Astrocyte (in vitro differentiated cells and primary cell): Measurements from ENCODE around the gene LSM12. TPM values are rescaled to one million over a fixed set of nuclear protein-coding genes. Genes with fewer than 3 reads are reported as not detected.

Experiments used
- DNase-seq: peaks from one replicate; pipeline ENCODE4 v3.0.0-alpha.2; 2010; ENCODE audit warnings: low read depth
- FAIRE-seq: peaks from 2 replicates; lab custom pipeline; 2011; peaks lifted over from hg19 to GRCh38; lab: Jason Lieb, UNC
- H2AFZ ChIP-seq: 2 replicates; pipeline ENCODE4 v1.6.0; 2012; ENCODE audit warnings: low read depth, low read length, inconsistent platforms
- H3K27ac ChIP-seq: 2 replicates; pipeline ENCODE4 v1.5.1; 2011; ENCODE audit warnings: low read depth, low read length, inconsistent platforms
- H3K27me3 ChIP-seq: 2 replicates; pipeline ENCODE4 v1.6.0; 2011; ENCODE audit warnings: low read length, inconsistent platforms; ENCODE audit not compliant: insufficient read depth
- H3K36me3 ChIP-seq: 2 replicates; pipeline ENCODE4 v1.5.1; 2011; ENCODE audit warnings: low read length, inconsistent platforms; ENCODE audit not compliant: insufficient read depth
- H3K4me1 ChIP-seq: 2 replicates; pipeline ENCODE4 v1.5.1; 2011; ENCODE audit warnings: low read length, inconsistent platforms; ENCODE audit not compliant: insufficient read depth
- H3K4me2 ChIP-seq: 2 replicates; pipeline ENCODE4 v1.6.0; 2012; ENCODE audit warnings: low read length, inconsistent platforms
- H3K4me3 ChIP-seq: 2 replicates; pipeline ENCODE4 v1.5.1; 2011; ENCODE audit warnings: low read depth, mild to moderate bottlenecking, low read length, inconsistent platforms; ENCODE audit not compliant: insufficient read depth
- H3K79me2 ChIP-seq: 2 replicates; pipeline ENCODE4 v1.6.0; 2012; ENCODE audit warnings: mild to moderate bottlenecking, low read length, inconsistent platforms; ENCODE audit not compliant: insufficient read depth
- H3K9ac ChIP-seq: 2 replicates; pipeline ENCODE4 v1.6.0; 2012; ENCODE audit warnings: mild to moderate bottlenecking, low read length, inconsistent platforms
- H3K9me3 ChIP-seq: 2 replicates; pipeline ENCODE4 v1.5.1; 2012; ENCODE audit warnings: low read depth, mild to moderate bottlenecking, low read length, inconsistent platforms; ENCODE audit not compliant: insufficient read depth
- H4K20me1 ChIP-seq: 2 replicates; pipeline ENCODE4 v1.6.0; 2012; ENCODE audit warnings: low read length, inconsistent platforms; ENCODE audit not compliant: insufficient read depth
- H3K27ac Mint-ChIP-seq: one replicate; pipeline ENCODE4 v1.8.0; 2021; ENCODE audit warnings: mild to moderate bottlenecking, mixed read lengths; ENCODE audit not compliant: unreplicated experiment
- H3K27me3 Mint-ChIP-seq: one replicate; pipeline ENCODE4 v1.8.0; 2021; ENCODE audit warnings: low read depth, mixed read lengths; ENCODE audit not compliant: unreplicated experiment
- H3K36me3 Mint-ChIP-seq: one replicate; pipeline ENCODE4 v1.8.0; 2021; ENCODE audit warnings: low read depth, mixed read lengths; ENCODE audit not compliant: unreplicated experiment
- H3K4me1 Mint-ChIP-seq: one replicate; pipeline ENCODE4 v1.8.0; 2021; ENCODE audit warnings: low read depth, mixed read lengths; ENCODE audit not compliant: unreplicated experiment
- H3K4me3 Mint-ChIP-seq: one replicate; pipeline ENCODE4 v1.8.0; 2021; ENCODE audit warnings: mild to moderate bottlenecking, moderate library complexity, mixed read lengths; ENCODE audit not compliant: unreplicated experiment
- H3K9me3 Mint-ChIP-seq: one replicate; pipeline ENCODE4 v1.8.0; 2021; ENCODE audit warnings: mild to moderate bottlenecking, mixed read lengths; ENCODE audit not compliant: unreplicated experiment
- EZH2 ChIP-seq: IDR thresholded peaks from 2 replicates; pipeline ENCODE4 v1.6.1; 2012; ENCODE audit warnings: mild to moderate bottlenecking, low read length, inconsistent platforms; ENCODE audit not compliant: insufficient read depth
- total RNA-seq: library from RNA; stranded (reverse); gene quantifications from 2 replicates; pipeline ENCODE4 v1.2.1, GENCODE V29; 2021
- TF ChIP-seq, protein P1 (sequence below): IDR thresholded peaks from 2 replicates; pipeline ENCODE4 v1.5.1; 2011; ENCODE audit warnings: low read depth, mild to moderate bottlenecking, inconsistent platforms, low read length, moderate library complexity; ENCODE audit not compliant: insufficient read depth

The LSM12 gene
- total RNA-seq, 1 donor from 2014 or later, result 90.5 TPM

DNA sequence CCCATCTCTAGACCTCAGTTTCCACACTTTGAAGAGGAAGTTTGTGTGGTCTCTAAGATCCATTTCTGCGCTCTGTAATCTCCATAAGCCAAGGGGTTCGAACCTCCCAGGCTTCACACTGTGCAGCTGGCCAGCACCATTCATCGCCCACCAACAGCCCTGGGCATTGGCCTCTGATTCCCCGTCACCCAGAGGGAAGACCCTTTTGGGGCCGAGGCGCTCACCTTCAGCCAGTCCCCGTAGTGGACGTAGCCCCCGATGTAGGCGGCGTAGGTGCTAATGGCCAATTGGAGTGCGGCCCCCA, 52.4 kb downstream of the LSM12 start:
- peak overlapping the region; percentile 63 for H3K27ac ChIP-seq
- no peak for TF ChIP-seq EZH2
- TF ChIP-seq, protein P1, sequence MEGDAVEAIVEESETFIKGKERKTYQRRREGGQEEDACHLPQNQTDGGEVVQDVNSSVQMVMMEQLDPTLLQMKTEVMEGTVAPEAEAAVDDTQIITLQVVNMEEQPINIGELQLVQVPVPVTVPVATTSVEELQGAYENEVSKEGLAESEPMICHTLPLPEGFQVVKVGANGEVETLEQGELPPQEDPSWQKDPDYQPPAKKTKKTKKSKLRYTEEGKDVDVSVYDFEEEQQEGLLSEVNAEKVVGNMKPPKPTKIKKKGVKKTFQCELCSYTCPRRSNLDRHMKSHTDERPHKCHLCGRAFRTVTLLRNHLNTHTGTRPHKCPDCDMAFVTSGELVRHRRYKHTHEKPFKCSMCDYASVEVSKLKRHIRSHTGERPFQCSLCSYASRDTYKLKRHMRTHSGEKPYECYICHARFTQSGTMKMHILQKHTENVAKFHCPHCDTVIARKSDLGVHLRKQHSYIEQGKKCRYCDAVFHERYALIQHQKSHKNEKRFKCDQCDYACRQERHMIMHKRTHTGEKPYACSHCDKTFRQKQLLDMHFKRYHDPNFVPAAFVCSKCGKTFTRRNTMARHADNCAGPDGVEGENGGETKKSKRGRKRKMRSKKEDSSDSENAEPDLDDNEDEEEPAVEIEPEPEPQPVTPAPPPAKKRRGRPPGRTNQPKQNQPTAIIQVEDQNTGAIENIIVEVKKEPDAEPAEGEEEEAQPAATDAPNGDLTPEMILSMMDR, result no peak
- Mint-ChIP-seq H3K27me3 (no peaks in the 10 kb centered on the region), H3K4me1 (peaks cover 3% of the 10 kb centered on the region), H3K9me3 (peaks cover 2% of the 10 kb centered on the region), H3K27ac (peak overlapping the region; percentile 96), H3K4me3 (peak overlapping the region; percentile 98), H3K36me3 (peaks cover 14% of the 10 kb centered on the region)
- peak overlapping the region; percentile 92 for H3K4me3 ChIP-seq
- DNase-seq, result no peak
- no peaks in the 10 kb centered on the region for H3K36me3 ChIP-seq
- peaks cover 4% of the 10 kb centered on the region for H4K20me1 ChIP-seq
- H3K9me3 ChIP-seq, result no peaks in the 10 kb centered on the region
- peak overlapping the region; percentile 94 for H3K9ac ChIP-seq
- no peak for FAIRE-seq
- H3K4me2 ChIP-seq, result peak overlapping the region; percentile 96
- H3K79me2 ChIP-seq, result no peaks in the 10 kb centered on the region
- peaks cover 8% of the 10 kb centered on the region for H3K4me1 ChIP-seq
- H2AFZ ChIP-seq, result peak overlapping the region; percentile 87
- H3K27me3 ChIP-seq, result no peaks in the 10 kb centered on the region

DNA sequence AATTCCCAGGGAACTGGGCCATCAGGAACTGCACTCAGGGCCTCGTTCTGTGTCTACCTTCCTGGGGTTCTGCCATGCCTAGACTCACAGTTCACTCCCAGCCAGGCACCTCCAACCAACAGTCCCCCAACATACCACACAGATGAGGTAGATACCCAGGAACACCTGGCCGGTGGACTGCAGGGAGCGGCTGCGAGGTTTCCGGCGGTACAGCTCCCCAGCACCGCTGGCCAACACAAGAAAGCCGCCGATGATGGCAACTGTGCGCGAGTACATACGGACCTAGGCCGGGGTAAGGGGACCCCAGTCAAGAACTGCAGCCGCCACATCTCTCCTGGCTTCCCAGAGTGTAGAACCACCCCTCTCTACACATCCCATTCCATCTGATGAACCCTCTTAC, 53.6 kb downstream of the LSM12 start:
- peaks cover 8% of the 10 kb centered on the region for H3K4me1 Mint-ChIP-seq
- Histone ChIP-seq H3K27ac (no peak overlapping the region), H3K4me2 (no peak overlapping the region), H2AFZ (no peak overlapping the region), H3K79me2 (no peaks in the 10 kb centered on the region), H3K36me3 (no peaks in the 10 kb centered on the region), H3K27me3 (no peaks in the 10 kb centered on the region), H3K4me3 (no peak overlapping the region), H3K9me3 (no peaks in the 10 kb centered on the region), H3K4me1 (peaks cover 12% of the 10 kb centered on the region), H3K9ac (no peak overlapping the region), H4K20me1 (peaks cover 13% of the 10 kb centered on the region)
- H3K27ac Mint-ChIP-seq, result no peak overlapping the region
- H3K9me3 Mint-ChIP-seq, result no peaks in the 10 kb centered on the region
- no peaks in the 10 kb centered on the region for H3K27me3 Mint-ChIP-seq
- peak overlapping the region; percentile 40 for H3K4me3 Mint-ChIP-seq
- DNase-seq, result no peak
- TF ChIP-seq, protein P1, result no peak
- TF ChIP-seq EZH2, result no peak
- FAIRE-seq, result no peak
- peaks cover 6% of the 10 kb centered on the region for H3K36me3 Mint-ChIP-seq

DNA sequence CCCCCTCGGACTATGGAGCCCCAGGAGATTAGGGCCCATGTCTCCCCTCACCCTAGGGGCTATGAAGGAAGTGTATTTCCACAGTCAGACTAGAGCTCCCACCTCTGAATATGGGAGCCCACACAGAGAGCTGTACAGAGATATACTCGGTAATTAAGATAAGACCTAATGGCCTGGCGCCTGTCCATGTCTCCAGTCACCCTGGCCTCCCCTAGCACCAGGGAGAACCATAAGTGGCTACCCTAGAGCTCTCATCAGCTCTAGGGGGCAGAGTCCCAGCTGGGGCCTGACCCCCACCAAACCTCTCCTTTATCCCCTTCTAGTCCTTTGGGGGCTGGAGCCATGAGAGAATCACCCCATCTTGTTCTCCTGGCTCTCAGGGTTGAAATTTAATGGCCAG, 54.1 kb downstream of the LSM12 start:
- Histone ChIP-seq H3K27me3 (no peaks in the 10 kb centered on the region), H3K4me1 (peaks cover 16% of the 10 kb centered on the region), H3K36me3 (no peaks in the 10 kb centered on the region), H2AFZ (no peak overlapping the region), H4K20me1 (peaks cover 13% of the 10 kb centered on the region), H3K4me3 (no peak overlapping the region), H3K27ac (no peak overlapping the region), H3K4me2 (no peak overlapping the region), H3K9ac (no peak overlapping the region), H3K9me3 (no peaks in the 10 kb centered on the region), H3K79me2 (no peaks in the 10 kb centered on the region)
- TF ChIP-seq EZH2, result no peak
- TF ChIP-seq, protein P1, result no peak
- Mint-ChIP-seq H3K4me3 (no peak overlapping the region), H3K27me3 (no peaks in the 10 kb centered on the region), H3K9me3 (no peaks in the 10 kb centered on the region), H3K4me1 (peaks cover 10% of the 10 kb centered on the region), H3K27ac (no peak overlapping the region), H3K36me3 (peaks cover 6% of the 10 kb centered on the region)
- FAIRE-seq (no peak), DNase-seq (no peak)
